Activated CD4-positive, alpha-beta T cell treated with anti-CD3 and anti-CD28 coated beads, Interleukin-2, amount 50 U/mL, for 1 hour (primary cell): ENCODE data around the gene EOLA1.
"Not testable (repeated sequence)": the region's sequence is repeated elsewhere in the genome, so short reads cannot be mapped to it uniquely, and the experiment has no call there.

Experiments used
- DNase-seq: peaks from one replicate; pipeline ENCODE4 v3.0.0-alpha.2; 2020

EOLA1 gene

GRCh38 chrX:149515954-149516602, 24.7 kb upstream of the EOLA1 start:
- no peak for DNase-seq

GRCh38 chrX:149516604-149517003, 24.2 kb upstream of the EOLA1 start:
- no peak for DNase-seq

GRCh38 chrX:149517308-149517707, 23.5 kb upstream of the EOLA1 start:
- DNase-seq = no peak

GRCh38 chrX:149518236-149518635, 22.6 kb upstream of the EOLA1 start:
- no peak for DNase-seq

- DNase-seq = not testable (repeated sequence)
Observed at GRCh38 chrX:149520636-149521277, 20.1 kb upstream of the EOLA1 start.

- no peak for DNase-seq
Observed at GRCh38 chrX:149521438-149521837, 19.4 kb upstream of the EOLA1 start.

GRCh38 chrX:149522916-149523315, 17.9 kb upstream of the EOLA1 start:
- DNase-seq = no peak

GRCh38 chrX:149525389-149525788, 15.4 kb upstream of the EOLA1 start:
- DNase-seq = peak; percentile 59

GRCh38 chrX:149525903-149526302, 14.9 kb upstream of the EOLA1 start:
- DNase-seq = peak; percentile 22

GRCh38 chrX:149526318-149527033, 14.3 kb upstream of the EOLA1 start:
- DNase-seq = not testable (repeated sequence)

- peak; percentile 29 for DNase-seq
Observed at GRCh38 chrX:149527705-149528104, 13.1 kb upstream of the EOLA1 start.

- no peak for DNase-seq
Observed at GRCh38 chrX:149528381-149528780, 12.4 kb upstream of the EOLA1 start.

- DNase-seq = no peak
Observed at GRCh38 chrX:149531599-149531998, 9.2 kb upstream of the EOLA1 start.

- not testable (repeated sequence) for DNase-seq
Observed at GRCh38 chrX:149532868-149533267, 7.9 kb upstream of the EOLA1 start.

- not testable (repeated sequence) for DNase-seq
Observed at GRCh38 chrX:149533999-149534398, 6.8 kb upstream of the EOLA1 start.

- DNase-seq = not testable (repeated sequence)
Observed at GRCh38 chrX:149534926-149535602, 5.7 kb upstream of the EOLA1 start.

- DNase-seq = not testable (repeated sequence)
Observed at GRCh38 chrX:149537474-149537873, 3.3 kb upstream of the EOLA1 start.

- DNase-seq = peak; percentile 86
Observed at GRCh38 chrX:149539283-149540130, 1.3 kb upstream of the EOLA1 start.

- peak; percentile 90 for DNase-seq
Observed at GRCh38 chrX:149540131-149540620, 636 bp upstream of the EOLA1 start.

- no peak for DNase-seq
Observed at GRCh38 chrX:149541521-149542047, 772 bp downstream of the EOLA1 start.

GRCh38 chrX:149545545-149546543, 5.0 kb downstream of the EOLA1 start:
- DNase-seq = not testable (repeated sequence)
